GM18873 (cell line): ENCODE measurements around the gene CCND1.

Source experiments
- ATAC-seq: cut with Tn5 transposase; IDR thresholded peaks from one replicate; pipeline ENCODE4 v1.9.1; 2021; ENCODE audit warnings: mild to moderate bottlenecking, moderate library complexity, moderate number of reproducible peaks; ENCODE audit not compliant: unreplicated experiment, low FRiP score

CCND1 gene

GRCh38 chr11:69651834-69652620, 11.1 kb downstream of the CCND1 start:
- no peak for ATAC-seq

GRCh38 chr11:69652999-69653398, 12.0 kb downstream of the CCND1 start:
- no peak for ATAC-seq

- ATAC-seq, result no peak
Observed at GRCh38 chr11:69653406-69653960, 12.5 kb downstream of the CCND1 start.

GRCh38 chr11:69654001-69654659, 13.2 kb downstream of the CCND1 start:
- no peak for ATAC-seq

- ATAC-seq, result no peak
Observed at GRCh38 chr11:69654660-69655478, 13.9 kb downstream of the CCND1 start.

GRCh38 chr11:69655479-69656428, 14.8 kb downstream of the CCND1 start:
- ATAC-seq, result no peak

- no peak for ATAC-seq
Observed at GRCh38 chr11:69656536-69657455, 15.8 kb downstream of the CCND1 start.

- ATAC-seq, result no peak
Observed at GRCh38 chr11:69657456-69657910, 16.5 kb downstream of the CCND1 start.

- no peak for ATAC-seq
Observed at GRCh38 chr11:69657911-69658625, 17.1 kb downstream of the CCND1 start.

GRCh38 chr11:69658626-69659450, 17.9 kb downstream of the CCND1 start:
- ATAC-seq, result no peak

- ATAC-seq, result no peak
Observed at GRCh38 chr11:69659591-69659990, 18.6 kb downstream of the CCND1 start.

- no peak for ATAC-seq
Observed at GRCh38 chr11:69660001-69660500, 19.1 kb downstream of the CCND1 start.

GRCh38 chr11:69661413-69661715, 20.4 kb downstream of the CCND1 start:
- ATAC-seq, result no peak

GRCh38 chr11:69662021-69662698, 21.2 kb downstream of the CCND1 start:
- ATAC-seq, result no peak

GRCh38 chr11:69662806-69663205, 21.9 kb downstream of the CCND1 start:
- no peak for ATAC-seq

- no peak for ATAC-seq
Observed at GRCh38 chr11:69663326-69663725, 22.4 kb downstream of the CCND1 start.
